Cardiac muscle cell (in vitro differentiated cells and primary cell): ENCODE data around the gene PARP12. TPM values are rescaled to one million over a fixed set of nuclear protein-coding genes. Genes with fewer than 3 reads are reported as not detected.

Experiments
- DNase-seq, 2 donors: peaks; one replicate each; pipeline versions ENCODE4 v3.0.0 to v3.0.0-alpha.2; 2010 to 2017; ENCODE audit warnings: low read depth in 1 of 2, low spot score in 1 of 2
- H3K27ac ChIP-seq: fragments of 200-600 bp; sonication (generic); 2 replicates; pipeline ENCODE4 v1.5.1; 2016
- H3K27me3 ChIP-seq: fragments of 200-600 bp; sonication (generic); 2 replicates; pipeline ENCODE4 v1.6.0; 2016; ENCODE audit warnings: control low read depth
- H3K36me3 ChIP-seq: fragments of 200-600 bp; sonication (generic); 2 replicates; pipeline ENCODE4 v1.5.1; 2016; ENCODE audit warnings: control low read depth
- H3K4me1 ChIP-seq: fragments of 200-600 bp; sonication (generic); 2 replicates; pipeline ENCODE4 v1.8.1; 2017; ENCODE audit warnings: low read depth, mild to moderate bottlenecking, mixed run types
- H3K4me3 ChIP-seq: fragments of 200-600 bp; sonication (generic); 2 replicates; pipeline ENCODE4 v1.5.1; 2016; ENCODE audit warnings: mild to moderate bottlenecking
- H3K9me3 ChIP-seq: fragments of 200-600 bp; sonication (generic); 2 replicates; pipeline ENCODE4 v1.5.1; 2017; ENCODE audit warnings: low read depth, mild to moderate bottlenecking, control low read depth
- CTCF ChIP-seq: IDR thresholded peaks from 2 replicates; pipeline ENCODE4 v1.5.1; 2012; ENCODE audit warnings: low read depth, mild to moderate bottlenecking, low read length
- polyA plus RNA-seq: library from polyadenylated mRNA; unstranded; fragments of >200 nt; fragmentation: Nextera tagmentation; extraction: Ambion mirVana; gene quantifications from 2 replicates; pipeline ENCODE4 v1.2.1, GENCODE V29; 2016
- total RNA-seq: library from RNA; depleted of rRNA; stranded (reverse); fragments of >200 nt; gene quantifications from 2 replicates; pipeline ENCODE4 v1.2.3, GENCODE V29; 2016

Gene PARP12
- total and polyA plus RNA-seq, 2 experiments from 2014 or later, result 0.45 to 2.2 TPM

- no peaks in the 10 kb centered on the region for H3K27me3 ChIP-seq
- H3K9me3 ChIP-seq, result no peaks in the 10 kb centered on the region
- TF ChIP-seq CTCF, result no peak
- no peak overlapping the region for H3K4me3 ChIP-seq
- peaks cover 7% of the 10 kb centered on the region for H3K4me1 ChIP-seq
- no peaks in the 10 kb centered on the region for H3K36me3 ChIP-seq
- no peak for DNase-seq
- no peak overlapping the region for H3K27ac ChIP-seq
Observed at GRCh38 chr7:139990142-139990535, 72.6 kb downstream of the PARP12 start.

DNA sequence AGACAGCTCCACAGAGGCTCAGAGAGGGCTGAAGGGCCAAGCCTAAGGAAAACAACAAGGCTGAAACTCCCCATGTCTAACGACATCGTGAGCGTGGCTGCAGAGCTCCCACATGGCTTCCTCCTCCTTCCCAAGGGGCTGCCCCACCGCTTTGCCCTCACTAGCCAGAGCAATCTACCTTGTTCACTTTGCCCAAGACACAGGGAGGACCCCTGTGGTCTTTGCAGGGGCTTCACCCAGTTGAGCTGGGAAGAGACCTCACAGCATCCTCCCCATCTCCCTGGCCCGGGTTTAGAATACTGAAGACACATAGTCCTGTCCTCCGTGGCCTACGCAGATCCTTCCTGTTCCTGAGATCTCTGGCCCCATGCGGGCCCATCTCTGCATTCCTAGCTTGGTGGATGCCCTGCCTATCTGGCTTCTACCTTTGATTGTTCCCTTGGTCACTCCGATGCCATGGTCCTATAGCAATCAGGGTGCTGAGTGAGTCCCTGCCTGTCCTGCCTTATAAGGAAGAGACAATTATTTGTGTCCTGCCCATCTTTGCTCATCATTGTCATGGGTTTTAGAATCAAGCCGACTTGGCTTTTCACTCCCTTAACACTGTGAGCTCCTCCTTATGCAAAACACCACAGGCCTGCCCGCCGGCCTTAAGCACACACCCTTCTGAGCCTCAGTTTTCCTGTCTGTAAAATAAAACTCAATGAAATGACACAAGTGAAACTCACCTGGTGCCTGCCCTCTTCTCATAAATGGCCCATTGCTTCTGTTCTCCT lies 73.2 kb downstream of the PARP12 start:
- Histone ChIP-seq H3K4me1 (peaks cover 2% of the 10 kb centered on the region), H3K4me3 (no peak overlapping the region), H3K27ac (no peak overlapping the region), H3K27me3 (no peaks in the 10 kb centered on the region), H3K9me3 (no peaks in the 10 kb centered on the region), H3K36me3 (no peaks in the 10 kb centered on the region)
- DNase-seq, result no peak
- TF ChIP-seq CTCF, result no peak

DNA sequence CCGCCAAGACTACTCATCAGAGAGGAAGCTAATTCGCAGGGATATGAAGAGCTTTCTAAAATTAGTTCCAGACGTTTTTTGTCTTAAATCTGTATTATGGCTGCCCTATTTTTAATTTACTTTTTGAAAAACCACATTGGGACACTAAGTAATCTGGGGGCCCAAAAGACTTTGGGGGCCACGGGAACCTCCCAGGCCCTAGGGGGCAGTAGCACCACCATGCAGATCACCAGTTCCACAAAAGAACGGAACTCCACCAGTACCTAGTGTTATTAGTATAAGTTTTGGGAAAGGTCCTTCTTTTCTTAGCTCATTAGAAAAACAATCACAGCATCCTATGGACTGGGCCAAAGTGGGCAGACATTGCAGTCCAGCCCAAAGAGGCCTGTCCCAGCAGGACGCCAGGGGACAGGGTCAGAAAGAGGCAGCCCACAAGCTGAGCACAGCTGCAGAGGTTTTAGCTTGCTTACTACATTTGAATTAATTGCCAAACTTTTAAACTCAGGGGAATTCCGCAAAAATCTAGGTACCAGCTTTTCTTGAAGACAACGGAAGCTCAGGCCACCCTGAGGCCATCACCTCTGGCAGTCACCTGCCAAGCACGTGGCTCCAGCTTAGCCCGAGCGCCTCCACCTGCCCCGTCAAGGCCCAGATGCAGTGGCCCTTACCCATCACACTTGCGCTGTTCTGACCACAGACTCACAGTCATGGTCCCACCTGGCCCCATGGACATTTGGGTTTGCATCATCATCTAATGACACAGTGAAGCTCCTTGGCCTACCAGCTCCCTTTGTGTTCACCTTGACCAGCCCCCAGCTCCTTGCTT lies 74.8 kb downstream of the PARP12 start:
- no peaks in the 10 kb centered on the region for H3K4me1 ChIP-seq

DNA sequence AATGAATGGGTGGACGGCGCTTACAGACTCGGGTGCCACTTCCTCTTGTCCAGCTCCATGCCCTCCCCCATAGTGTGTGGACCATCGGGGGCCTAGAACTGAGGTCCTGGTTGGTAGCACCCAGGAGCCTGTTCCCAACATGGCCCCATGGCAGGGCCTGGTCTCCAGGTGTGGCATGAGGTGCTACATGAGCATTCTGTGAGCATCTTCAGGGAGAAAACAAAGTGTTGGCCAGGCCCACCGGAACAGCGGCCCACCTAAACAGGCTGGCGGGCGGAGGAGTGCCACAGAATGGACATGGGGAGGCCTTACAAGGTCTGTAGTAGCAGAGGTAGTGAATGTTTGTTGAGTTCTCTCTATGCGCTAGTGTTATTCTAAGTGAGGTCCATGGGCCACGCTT lies 76.9 kb downstream of the PARP12 start:
- H3K9me3 ChIP-seq, result no peaks in the 10 kb centered on the region
- H3K4me1 ChIP-seq, result peaks cover 2% of the 10 kb centered on the region
- DNase-seq, result no peak
- no peak overlapping the region for H3K4me3 ChIP-seq
- H3K27me3 ChIP-seq, result no peaks in the 10 kb centered on the region
- TF ChIP-seq CTCF, result no peak
- H3K36me3 ChIP-seq, result no peaks in the 10 kb centered on the region
- H3K27ac ChIP-seq, result no peak overlapping the region

More for the DNA sequence above, 74.8 kb downstream of the PARP12 start:
- Histone ChIP-seq H3K27me3 (no peaks in the 10 kb centered on the region), H3K4me3 (no peak overlapping the region), H3K36me3 (no peaks in the 10 kb centered on the region), H3K27ac (no peak overlapping the region), H3K9me3 (no peaks in the 10 kb centered on the region)
- no peak for TF ChIP-seq CTCF
- no peak for DNase-seq

- no peak overlapping the region for H3K27ac ChIP-seq
- H3K9me3 ChIP-seq, result no peaks in the 10 kb centered on the region
- no peak for TF ChIP-seq CTCF
- DNase-seq, result no peak
- H3K36me3 ChIP-seq, result no peaks in the 10 kb centered on the region
- H3K4me1 ChIP-seq, result peaks cover 2% of the 10 kb centered on the region
- H3K27me3 ChIP-seq, result no peaks in the 10 kb centered on the region
- H3K4me3 ChIP-seq, result no peak overlapping the region
Observed at GRCh38 chr7:139984642-139985539, 77.9 kb downstream of the PARP12 start.
